OCI-LY1 (cell line): ENCODE data around the gene AP2B1.

ENCODE experiments used
- H2AFZ ChIP-seq: fragments of 200-600 bp; sonication (generic), shearing (Covaris generic); 2 replicates; pipeline ENCODE4 v1.6.0; 2014; ENCODE audit warnings: antibody characterized with exemption, mild to moderate bottlenecking, low read length
- H3F3A ChIP-seq: fragments of 200-600 bp; sonication (generic), shearing (Covaris generic); 2 replicates; pipeline ENCODE4 v1.6.0; 2014; ENCODE audit warnings: mild to moderate bottlenecking, antibody characterized with exemption, low read length, moderate library complexity; ENCODE audit not compliant: insufficient read depth
- H3K27ac ChIP-seq: fragments of 200-600 bp; sonication (generic); 2 replicates; pipeline ENCODE4 v1.5.1; 2014; ENCODE audit warnings: low read length, mixed run types, mild to moderate bottlenecking, low read depth; ENCODE audit not compliant: poor library complexity, severe bottlenecking
- H3K27me3 ChIP-seq: fragments of 200-600 bp; sonication (generic); 2 replicates; pipeline ENCODE4 v1.6.0; 2014; ENCODE audit warnings: antibody characterized with exemption, mild to moderate bottlenecking, low read length, moderate library complexity; ENCODE audit not compliant: insufficient read depth
- H3K36me3 ChIP-seq: fragments of 200-600 bp; sonication (generic); 2 replicates; pipeline ENCODE4 v1.6.1; 2014; ENCODE audit warnings: mild to moderate bottlenecking, antibody characterized with exemption, low read length, moderate library complexity, mixed read lengths; ENCODE audit not compliant: insufficient read depth
- H3K4me1 ChIP-seq: fragments of 200-600 bp; sonication (generic); 2 replicates; pipeline ENCODE4 v1.5.1; 2014; ENCODE audit warnings: mild to moderate bottlenecking, low read length, moderate library complexity; ENCODE audit not compliant: insufficient read depth, severe bottlenecking
- H3K4me2 ChIP-seq: fragments of 200-600 bp; sonication (generic), shearing (Covaris generic); 2 replicates; pipeline ENCODE4 v1.6.1; 2014; ENCODE audit warnings: low read length
- H3K4me3 ChIP-seq: fragments of 200-600 bp; sonication (generic); 2 replicates; pipeline ENCODE4 v1.5.1; 2014; ENCODE audit warnings: low read length, low read depth, mild to moderate bottlenecking, mixed read lengths; ENCODE audit not compliant: poor library complexity, severe bottlenecking
- H3K79me2 ChIP-seq: fragments of 200-600 bp; shearing (Covaris generic); 2 replicates; pipeline ENCODE4 v1.6.1; 2016; ENCODE audit warnings: mixed run types, low read length, mixed read lengths; ENCODE audit not compliant: insufficient read depth
- H3K9ac ChIP-seq: fragments of 200-600 bp; sonication (generic), shearing (Covaris generic); 2 replicates; pipeline ENCODE4 v1.6.1; 2014; ENCODE audit warnings: mild to moderate bottlenecking, low read length, mixed read lengths
- H3K9me2 ChIP-seq: fragments of 200-600 bp; sonication (generic), shearing (Covaris generic); 2 replicates; pipeline ENCODE4 v1.6.1; 2014; ENCODE audit warnings: low read depth, mild to moderate bottlenecking, low read length, mixed read lengths
- H3K9me3 ChIP-seq: fragments of 200-600 bp; shearing (Covaris generic); 2 replicates; pipeline ENCODE4 v1.6.1; 2014; ENCODE audit warnings: low read length, mixed read lengths
- H4K20me1 ChIP-seq: fragments of 200-600 bp; sonication (generic), shearing (Covaris generic); 2 replicates; pipeline ENCODE4 v1.6.0; 2016; ENCODE audit warnings: mild to moderate bottlenecking, low read length; ENCODE audit not compliant: insufficient read depth
- EZH2 ChIP-seq: fragments of 200-600 bp; sonication (generic), shearing (Covaris generic); IDR thresholded peaks from 2 replicates; pipeline ENCODE4 v1.8.0; 2017; ENCODE audit warnings: borderline replicate concordance, mixed run types, mild to moderate bottlenecking, antibody characterized with exemption, low read length, moderate library complexity, mixed read lengths
- TF ChIP-seq, protein P1 (sequence below): fragments of 200-600 bp; sonication (generic), shearing (Covaris generic); IDR thresholded peaks from 2 replicates; pipeline ENCODE4 v1.5.1; 2017; ENCODE audit warnings: mild to moderate bottlenecking, antibody characterized with exemption, low read length, moderate library complexity, mixed read lengths

Gene AP2B1

DNA sequence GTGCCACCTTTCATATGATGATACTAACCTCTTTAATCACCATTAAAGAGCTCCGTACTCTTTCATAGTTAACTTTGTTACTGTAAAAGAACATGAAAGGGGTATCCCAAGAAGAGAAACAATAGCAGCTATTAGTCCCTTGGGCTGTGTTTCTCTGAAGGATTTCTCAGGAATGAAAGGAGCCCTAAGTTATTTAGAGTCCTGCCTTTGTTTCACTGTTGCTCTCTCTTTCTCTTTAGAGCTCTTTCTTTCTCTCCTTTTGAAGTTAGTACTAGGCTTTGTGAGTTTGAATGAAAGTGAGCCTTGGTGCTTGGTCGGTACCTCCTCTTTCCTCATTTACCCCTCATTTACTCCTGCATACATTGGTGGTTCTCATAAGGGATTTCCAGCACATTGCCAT, 123.8 kb downstream of the AP2B1 start:
- Histone ChIP-seq H3K9ac (no peak overlapping the region), H3K4me1 (peaks cover 25% of the 10 kb centered on the region), H3K36me3 (peaks cover 12% of the 10 kb centered on the region; the same call in 1 of the 2 replicates), H3K4me3 (no peak overlapping the region), H2AFZ (no peak overlapping the region), H4K20me1 (no peaks in the 10 kb centered on the region), H3K79me2 (no peaks in the 10 kb centered on the region), H3K9me3 (no peaks in the 10 kb centered on the region), H3K27ac (no peak overlapping the region), H3K27me3 (no peaks in the 10 kb centered on the region), H3K9me2 (no peaks in the 10 kb centered on the region), H3F3A (no peaks in the 10 kb centered on the region), H3K4me2 (no peak overlapping the region)
- TF ChIP-seq, protein P1, sequence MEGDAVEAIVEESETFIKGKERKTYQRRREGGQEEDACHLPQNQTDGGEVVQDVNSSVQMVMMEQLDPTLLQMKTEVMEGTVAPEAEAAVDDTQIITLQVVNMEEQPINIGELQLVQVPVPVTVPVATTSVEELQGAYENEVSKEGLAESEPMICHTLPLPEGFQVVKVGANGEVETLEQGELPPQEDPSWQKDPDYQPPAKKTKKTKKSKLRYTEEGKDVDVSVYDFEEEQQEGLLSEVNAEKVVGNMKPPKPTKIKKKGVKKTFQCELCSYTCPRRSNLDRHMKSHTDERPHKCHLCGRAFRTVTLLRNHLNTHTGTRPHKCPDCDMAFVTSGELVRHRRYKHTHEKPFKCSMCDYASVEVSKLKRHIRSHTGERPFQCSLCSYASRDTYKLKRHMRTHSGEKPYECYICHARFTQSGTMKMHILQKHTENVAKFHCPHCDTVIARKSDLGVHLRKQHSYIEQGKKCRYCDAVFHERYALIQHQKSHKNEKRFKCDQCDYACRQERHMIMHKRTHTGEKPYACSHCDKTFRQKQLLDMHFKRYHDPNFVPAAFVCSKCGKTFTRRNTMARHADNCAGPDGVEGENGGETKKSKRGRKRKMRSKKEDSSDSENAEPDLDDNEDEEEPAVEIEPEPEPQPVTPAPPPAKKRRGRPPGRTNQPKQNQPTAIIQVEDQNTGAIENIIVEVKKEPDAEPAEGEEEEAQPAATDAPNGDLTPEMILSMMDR, result no peak
- TF ChIP-seq EZH2, result no peak

DNA sequence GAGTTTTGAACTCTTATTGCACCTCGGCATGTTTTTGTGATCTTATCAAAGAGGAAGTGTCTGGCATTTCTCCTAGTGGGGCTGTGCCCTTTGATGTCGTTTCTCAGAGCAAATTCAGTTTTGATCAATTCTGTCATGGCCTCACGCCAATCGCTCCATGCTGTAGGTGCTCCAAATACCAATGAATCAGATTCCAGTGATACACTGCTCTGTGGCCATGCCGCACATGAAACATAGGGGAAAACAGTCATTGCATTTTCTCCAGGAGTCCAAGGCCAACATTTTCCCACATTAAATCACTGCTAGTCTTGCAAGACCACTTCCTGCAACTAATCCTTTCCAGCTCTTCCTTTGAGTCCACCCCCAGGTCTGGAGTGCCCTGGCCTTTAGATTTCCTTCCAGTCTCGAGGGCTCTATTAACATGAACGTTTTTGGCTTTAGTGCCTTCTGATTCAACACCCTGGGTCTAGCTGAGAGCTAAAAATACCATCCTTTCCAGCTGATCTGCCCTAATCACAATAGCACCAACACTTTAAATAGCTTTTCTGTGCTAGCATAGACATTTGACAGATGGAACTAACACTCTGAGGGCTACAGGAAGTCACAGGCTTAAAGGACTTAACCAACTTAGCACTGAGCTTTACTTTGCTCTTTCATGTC, 126.1 kb downstream of the AP2B1 start:
- no peak overlapping the region for H3K27ac ChIP-seq
- no peaks in the 10 kb centered on the region for H3F3A ChIP-seq
- no peak overlapping the region for H3K9ac ChIP-seq
- H3K79me2 ChIP-seq, result no peaks in the 10 kb centered on the region
- no peaks in the 10 kb centered on the region for H4K20me1 ChIP-seq
- H2AFZ ChIP-seq, result no peak overlapping the region
- H3K9me3 ChIP-seq, result no peaks in the 10 kb centered on the region
- no peaks in the 10 kb centered on the region for H3K9me2 ChIP-seq
- no peak for TF ChIP-seq EZH2
- TF ChIP-seq, protein P1, result no peak
- H3K4me2 ChIP-seq, result no peak overlapping the region
- H3K36me3 ChIP-seq, result peaks cover 20% of the 10 kb centered on the region; the same call in 1 of the 2 replicates
- peaks cover 20% of the 10 kb centered on the region for H3K4me1 ChIP-seq
- no peaks in the 10 kb centered on the region for H3K27me3 ChIP-seq
- H3K4me3 ChIP-seq, result no peak overlapping the region

DNA sequence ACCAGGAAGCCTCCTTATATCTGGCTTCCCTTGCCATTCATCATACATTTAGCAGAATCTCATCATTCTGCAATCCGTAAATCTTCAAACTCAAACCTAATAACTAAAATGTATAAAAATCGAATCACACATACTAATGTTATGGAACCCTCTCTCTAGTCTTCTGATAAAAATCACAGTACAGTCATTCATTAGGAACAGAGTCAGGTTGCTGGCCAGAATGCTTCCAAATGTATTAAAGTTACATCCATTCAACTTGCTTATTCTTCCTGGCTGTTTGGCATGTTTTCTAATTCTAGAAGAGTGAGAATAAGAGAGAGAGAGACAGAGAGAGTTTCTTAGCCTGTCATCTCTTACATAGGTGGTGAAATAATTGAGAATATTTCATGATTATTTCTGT, 127.9 kb downstream of the AP2B1 start:
- Histone ChIP-seq H3K27ac (no peak overlapping the region), H3K4me3 (no peak overlapping the region), H3K36me3 (peaks cover 22% of the 10 kb centered on the region; the same call in 1 of the 2 replicates), H3K9me3 (no peaks in the 10 kb centered on the region), H3K9ac (no peak overlapping the region), H3K27me3 (no peaks in the 10 kb centered on the region), H3K4me1 (peaks cover 6% of the 10 kb centered on the region), H3F3A (no peaks in the 10 kb centered on the region), H2AFZ (no peak overlapping the region), H4K20me1 (no peaks in the 10 kb centered on the region), H3K79me2 (no peaks in the 10 kb centered on the region), H3K9me2 (no peaks in the 10 kb centered on the region), H3K4me2 (no peak overlapping the region)
- TF ChIP-seq, protein P1, result no peak
- TF ChIP-seq EZH2, result no peak
